ENCODE results near the gene PTPRN2.
"Not testable (repeated sequence)": the region's sequence is repeated elsewhere in the genome, so short reads cannot be mapped to it uniquely, and the experiment has no call there.

Gene PTPRN2

DNA sequence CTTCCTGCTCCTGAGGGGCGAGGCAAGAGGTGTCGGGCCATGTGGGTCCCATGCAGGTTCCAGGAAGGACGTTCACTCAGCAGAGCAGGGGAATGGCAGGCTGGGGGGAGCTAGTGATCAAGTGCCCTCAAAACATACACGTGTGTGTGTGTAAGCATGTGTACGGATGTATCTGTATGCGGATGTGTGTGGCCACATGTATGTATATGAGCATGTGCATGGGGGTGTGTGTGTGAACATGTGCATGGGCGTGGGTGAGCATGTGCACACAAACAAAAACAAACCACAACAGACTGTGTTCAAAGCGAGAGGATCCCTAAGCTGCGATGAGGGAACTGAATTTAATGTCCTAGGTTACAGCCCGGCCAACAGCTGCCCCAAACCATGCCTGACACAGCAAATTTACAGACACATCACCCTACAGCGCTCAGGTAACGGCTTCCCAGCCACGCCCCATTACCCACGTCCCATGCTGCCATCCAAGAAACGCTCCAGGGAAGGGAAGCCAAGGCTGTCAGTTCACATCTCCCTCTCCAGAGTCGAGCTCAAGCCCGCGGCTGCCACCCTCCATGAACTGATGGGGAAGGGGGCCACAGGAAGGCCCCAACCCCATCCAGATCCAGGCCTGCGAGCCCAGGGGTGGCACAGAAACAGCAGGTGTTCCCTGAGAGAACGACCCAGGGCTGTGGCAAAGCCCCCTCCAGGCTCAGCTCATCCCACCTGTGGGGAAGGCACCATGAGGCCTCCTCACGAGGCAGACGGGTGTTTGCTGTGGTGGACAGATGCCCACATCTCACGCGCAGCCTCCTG lies 56.6 kb downstream of the PTPRN2 start:
- no peak for DNase-seq

DNA sequence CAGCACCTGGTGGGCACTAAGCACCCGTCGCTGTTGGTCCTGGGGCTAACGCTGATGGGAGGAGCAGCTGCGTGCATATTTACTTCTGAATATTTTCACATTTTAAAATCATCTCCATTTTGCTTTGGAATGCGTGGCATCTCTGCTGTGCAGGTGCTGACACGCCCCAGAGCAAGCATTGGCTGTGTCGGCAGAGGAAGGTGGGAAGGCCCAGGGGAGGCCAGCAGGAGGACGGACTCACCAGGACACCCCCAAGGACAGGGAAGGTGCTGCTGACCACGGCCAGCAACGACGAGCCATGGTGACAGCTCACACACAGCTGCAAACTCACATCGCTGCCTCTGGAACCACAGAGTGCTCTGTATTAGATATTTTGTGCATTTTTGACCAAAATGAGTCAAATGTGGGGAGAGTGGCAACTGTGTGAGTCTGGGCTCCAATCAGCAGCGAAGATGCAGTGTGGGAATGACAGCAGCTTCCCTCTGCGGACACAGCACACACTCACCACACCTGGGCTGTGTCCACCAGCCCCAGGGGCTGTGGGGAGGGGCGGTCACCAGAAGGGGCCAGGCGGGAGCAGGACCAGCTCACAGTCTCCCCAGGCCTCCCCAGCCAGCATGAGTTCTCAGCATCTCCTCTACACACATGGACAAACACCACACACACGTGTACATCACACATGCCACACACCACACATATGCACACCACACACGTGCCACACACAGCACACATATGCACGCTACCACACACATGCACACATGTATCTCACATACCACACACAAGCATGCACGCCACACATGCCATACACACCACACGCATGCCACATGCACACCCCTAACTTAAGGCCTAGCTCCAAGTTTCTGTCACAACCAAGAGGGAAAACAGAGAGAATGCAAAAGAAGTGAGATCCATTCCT lies 58.2 kb downstream of the PTPRN2 start:
- DNase-seq, result no peak

DNA sequence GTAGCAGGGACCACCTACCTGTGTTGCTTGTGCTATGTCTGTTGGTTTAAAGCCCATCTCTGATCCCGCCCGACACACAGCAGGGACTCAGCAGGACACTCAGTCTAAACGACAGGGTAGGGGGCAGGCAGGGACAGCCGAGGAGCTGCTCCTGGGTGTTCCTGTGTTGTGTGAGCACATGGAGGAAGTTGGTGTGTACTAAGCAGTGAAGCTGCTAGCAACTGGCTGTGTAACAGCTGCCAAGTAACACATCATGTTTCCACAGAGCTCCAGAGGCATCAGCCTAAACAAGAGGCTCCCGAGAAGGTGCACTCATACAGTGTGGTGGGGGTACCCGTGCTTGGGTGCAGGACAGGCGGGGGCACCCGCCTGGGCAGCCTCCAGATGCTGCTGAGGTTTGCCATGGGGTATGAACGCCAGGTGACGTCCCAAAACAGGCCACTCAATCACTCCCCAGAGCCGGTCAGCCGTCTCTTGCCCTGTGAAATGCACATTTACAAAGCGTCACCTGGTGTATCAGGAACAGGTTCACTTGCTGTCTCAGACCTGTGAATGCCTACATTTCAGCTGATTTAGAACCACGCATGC lies 59.6 kb downstream of the PTPRN2 start:
- DNase-seq, result no peak

DNA sequence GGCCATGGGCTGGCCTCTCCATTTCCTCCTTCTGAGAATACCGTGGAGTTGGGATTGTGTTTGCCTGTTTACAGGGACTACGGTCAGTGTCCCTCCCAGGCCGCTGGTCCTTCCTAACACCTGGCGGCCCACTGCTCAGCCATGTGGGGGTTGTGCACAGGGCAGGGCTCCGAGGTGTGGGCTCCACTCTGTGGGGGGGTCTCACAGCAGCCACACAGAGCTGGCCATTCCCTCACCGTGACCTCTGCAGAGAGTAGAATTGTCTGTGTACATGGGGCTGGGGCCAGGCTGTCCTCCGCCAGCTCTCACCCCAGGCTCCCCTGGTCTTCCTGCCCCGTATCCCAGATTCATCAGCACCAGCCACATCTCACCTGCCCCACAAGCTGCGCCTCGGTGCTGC lies 60.1 kb downstream of the PTPRN2 start:
- no peak for DNase-seq

DNA sequence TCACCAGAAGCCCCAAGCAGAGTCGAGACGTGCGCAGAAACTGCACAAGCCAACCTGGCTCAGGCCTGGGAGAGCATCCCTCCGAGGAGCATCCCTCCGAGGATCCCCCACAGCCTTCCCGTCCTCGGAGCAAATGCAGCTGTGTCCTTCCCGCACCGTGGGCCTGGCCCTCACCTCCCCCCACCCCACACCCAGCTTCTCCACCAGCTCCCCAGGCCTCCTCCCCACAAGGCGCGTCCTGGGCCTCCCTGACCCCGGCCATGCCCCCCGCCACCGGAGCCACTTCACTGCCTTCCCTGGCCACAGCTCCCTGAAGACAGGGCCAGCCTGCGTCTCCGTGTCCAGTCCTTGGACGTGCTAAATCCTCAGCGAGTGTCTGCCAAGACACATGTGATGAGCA lies 60.6 kb downstream of the PTPRN2 start:
- no peak for DNase-seq

DNA sequence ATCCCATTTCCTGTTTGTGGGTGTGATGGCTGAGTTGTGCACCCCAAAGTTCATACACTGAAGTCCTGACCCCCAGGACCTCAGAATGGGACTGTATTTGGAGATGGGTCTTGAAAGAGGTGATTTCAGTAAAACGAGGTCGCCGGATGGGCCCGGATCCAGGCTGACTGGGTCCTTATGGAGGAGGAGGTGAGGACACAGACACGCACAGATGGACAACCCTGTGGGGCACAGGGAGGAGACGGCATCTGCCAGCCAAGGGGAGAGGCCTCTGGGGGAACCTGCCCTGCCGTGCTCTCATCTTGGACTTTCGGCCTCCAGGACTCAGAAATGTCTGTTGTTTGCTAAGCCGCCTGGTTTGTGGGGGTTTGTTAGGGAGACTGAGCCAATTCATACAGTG lies 61.1 kb downstream of the PTPRN2 start:
- DNase-seq, result no peak

DNA sequence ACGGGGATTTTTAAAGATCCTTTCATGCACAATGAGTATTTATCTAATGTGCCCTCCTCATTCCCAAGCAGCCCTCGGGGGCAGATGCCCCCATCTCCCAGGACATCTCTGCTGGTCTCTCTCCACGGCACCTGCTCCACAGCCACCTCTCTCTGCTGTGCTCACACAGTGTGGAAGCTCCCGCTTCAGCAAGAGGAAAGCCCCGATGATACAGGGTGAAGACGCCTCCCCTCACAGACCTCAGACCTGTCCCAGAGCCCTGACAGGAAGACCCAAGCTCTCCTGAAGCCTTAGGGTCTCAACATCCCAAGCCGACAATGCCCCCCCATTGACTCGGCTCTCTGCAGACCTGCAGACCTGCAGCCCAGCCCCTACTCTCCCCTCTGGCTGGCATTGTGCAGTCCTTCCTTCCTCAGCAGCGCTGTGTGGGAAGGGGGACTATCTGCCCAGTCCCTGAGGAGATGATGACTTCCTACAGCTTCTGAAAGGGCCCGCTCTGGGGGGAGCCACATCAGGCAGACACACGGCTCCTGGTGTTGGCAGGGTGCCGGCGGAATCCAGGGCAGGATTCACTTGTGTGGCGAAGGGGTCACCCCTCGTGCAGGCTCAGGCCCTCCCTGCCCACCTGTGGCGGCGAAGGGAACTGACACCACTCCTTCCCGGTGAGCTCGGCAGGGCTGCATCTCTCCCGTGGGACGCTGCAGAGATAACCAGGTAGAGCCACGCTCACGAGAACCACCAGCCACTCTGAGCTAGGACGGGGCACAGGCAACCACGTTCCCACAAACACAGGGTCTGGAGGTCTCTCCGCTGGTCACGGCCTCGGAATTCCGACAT lies 61.8 kb downstream of the PTPRN2 start:
- DNase-seq, result no peak

DNA sequence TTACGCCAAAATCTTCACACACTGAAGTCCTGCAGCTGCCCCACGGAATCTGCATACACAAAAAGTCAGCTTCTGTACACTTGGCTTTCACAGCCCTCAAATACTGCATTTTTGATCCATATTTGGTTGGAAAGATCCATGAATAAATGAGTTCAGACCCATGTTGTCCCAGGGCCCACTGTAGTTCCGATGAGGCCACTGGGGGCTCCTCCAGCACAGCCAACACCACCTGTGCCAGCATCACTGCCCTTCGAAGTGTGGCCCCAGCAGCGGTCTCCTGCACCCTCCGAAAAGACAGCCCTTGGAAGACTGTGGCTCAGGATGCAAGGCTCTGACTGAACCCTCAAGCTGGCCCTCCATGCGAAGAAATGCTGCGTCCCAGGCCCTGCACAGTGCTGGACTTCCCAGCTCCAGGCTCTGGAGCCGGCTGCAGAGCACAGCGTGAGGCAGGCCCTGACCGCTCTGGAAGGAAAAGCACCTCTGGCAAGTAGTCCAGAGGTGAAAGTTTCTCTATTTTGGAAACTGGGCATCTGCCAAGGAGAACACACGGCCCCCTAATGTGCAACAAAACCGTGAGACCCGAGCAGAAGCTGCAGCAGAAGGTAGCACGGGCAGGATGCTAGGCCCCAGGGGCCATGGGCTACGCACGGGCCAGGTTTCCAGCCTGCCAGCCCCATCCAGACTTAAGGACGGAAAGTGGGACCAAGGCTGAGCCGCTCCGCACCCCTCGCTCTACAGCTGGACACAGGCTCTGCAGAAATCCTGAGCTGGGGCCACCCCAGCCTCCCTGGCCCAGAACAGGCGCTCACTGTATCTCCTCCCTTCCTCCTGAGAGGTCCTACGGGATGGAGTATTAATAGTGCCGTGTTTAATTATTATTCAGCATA lies 62.6 kb downstream of the PTPRN2 start:
- no peak for DNase-seq

DNA sequence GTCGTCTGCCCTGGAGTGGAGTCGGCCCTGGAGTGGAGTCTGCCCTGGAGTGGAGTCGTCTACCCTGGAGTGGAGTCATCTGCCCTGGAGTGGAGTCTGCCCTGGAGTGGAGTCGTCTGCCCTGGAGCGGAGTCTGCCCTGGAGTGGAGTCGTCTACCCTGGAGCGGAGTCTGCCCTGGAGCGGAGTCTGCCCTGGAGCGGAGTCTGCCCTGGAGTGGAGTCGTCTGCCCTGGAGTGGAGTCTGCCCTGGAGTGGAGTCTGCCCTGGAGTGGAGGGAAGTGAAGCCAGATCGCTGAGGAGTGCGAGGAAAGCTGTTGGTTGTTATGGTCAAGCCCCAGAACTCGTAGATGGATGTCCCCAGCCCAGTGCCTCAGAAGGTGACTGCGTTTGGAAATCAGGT lies 63.3 kb downstream of the PTPRN2 start:
- not testable (repeated sequence) for DNase-seq

DNA sequence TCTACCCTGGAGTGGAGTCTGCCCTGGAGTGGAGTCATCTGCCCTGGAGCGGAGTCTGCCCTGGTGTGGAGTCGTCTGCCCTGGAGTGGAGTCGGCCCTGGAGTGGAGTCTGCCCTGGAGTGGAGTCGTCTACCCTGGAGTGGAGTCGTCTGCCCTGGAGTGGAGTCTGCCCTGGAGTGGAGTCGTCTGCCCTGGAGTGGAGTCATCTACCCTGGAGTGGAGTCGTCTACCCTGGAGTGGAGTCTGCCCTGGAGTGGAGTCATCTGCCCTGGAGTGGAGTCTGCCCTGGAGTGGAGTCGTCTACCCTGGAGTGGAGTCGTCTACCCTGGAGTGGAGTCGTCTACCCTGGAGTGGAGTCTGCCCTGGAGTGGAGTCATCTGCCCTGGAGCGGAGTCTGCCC lies 63.7 kb downstream of the PTPRN2 start:
- not testable (repeated sequence) for DNase-seq

DNA sequence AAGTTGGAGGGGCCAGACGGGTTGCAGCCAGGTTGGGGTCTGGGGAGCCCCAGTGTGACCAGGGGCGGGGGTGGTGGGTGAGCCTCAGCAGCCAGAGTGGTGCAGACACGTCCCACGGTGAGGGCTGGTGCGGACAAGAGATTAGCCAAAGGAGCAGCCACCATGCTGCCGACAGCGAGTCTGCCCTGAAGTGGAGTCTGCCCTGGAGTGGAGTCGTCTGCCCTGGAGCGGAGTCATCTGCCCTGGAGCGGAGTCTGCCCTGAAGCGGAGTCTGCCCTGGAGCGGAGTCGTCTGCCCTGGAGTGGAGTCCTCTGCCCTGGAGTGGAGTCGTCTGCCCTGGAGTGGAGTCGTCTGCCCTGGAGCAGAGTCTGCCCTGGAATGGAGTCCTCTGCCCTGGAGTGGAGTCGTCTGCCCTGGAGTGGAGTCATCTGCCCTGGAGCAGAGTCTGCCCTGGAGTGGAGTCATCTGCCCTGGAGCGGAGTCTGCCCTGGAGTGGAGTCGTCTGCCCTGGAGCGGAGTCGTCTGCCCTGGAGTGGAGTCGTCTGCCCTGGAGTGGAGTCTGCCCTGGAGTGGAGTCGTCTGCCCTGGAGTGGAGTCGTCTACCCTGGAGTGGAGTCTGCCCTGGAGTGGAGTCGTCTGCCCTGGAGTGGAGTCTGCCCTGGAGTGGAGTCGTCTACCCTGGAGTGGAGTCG lies 64.3 kb downstream of the PTPRN2 start:
- not testable (repeated sequence) for DNase-seq

DNA sequence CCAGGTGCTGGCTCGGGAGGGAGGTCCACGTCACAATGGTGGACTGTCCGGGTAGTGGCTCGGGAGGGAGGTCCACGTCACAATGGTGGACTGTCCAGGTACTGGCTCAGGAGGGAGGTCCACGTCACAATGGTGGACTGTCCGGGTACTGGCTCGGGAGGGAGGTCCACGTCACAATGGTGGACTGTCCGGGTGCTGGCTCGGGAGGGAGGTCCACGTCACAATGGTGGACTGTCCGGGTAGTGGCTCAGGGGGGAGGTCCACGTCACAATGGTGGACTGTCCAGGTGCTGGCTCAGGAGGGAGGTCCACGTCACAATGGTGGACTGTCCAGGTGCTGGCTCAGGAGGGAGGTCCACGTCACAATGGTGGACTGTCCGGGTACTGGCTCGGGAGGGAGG lies 65.8 kb downstream of the PTPRN2 start:
- not testable (repeated sequence) for DNase-seq

DNA sequence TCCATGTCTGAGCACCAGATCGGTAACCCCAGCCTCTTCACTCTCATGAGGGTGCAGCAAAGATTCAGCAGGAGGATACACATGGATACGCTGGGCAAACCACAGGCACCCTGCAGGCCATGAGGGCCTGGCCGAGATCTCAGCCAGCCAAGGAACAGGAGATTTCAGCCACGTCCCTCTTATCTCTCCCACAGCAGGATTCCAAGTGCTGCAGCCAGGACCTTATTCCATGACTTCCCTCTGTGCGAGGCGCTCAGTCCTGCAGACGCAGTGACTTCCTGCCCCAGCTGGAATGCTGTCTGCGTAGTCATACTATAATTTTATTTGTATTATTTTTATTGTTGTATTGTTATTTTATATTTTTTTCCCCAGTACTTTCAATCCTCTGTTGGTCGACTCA lies 66.8 kb downstream of the PTPRN2 start:
- DNase-seq, result no peak

DNA sequence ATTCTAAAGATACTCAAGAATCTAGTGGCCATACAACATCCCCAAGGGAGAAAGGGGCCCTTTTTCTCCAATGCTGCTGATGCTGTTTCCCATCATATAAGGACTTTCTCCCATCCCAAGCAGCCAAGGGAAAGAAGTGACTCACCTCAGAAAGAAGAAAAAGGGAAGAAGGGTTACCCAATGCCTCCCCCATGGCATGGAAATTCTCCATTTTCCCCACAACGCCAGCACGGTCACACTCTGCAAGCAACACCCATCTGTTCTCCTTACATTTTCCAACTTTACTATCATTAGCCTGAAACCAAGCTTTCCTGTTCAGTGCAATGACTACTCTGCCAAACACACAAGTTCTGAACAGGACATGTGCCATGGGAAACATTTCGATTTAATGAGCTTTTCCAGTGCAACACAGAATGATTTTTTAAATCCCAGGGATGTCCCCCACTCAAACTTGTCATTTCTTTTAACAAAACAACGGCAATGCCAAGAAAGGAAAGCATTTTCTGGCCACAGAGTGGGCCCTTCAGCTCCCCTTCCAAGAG lies 67.9 kb downstream of the PTPRN2 start:
- DNase-seq, result no peak

DNA sequence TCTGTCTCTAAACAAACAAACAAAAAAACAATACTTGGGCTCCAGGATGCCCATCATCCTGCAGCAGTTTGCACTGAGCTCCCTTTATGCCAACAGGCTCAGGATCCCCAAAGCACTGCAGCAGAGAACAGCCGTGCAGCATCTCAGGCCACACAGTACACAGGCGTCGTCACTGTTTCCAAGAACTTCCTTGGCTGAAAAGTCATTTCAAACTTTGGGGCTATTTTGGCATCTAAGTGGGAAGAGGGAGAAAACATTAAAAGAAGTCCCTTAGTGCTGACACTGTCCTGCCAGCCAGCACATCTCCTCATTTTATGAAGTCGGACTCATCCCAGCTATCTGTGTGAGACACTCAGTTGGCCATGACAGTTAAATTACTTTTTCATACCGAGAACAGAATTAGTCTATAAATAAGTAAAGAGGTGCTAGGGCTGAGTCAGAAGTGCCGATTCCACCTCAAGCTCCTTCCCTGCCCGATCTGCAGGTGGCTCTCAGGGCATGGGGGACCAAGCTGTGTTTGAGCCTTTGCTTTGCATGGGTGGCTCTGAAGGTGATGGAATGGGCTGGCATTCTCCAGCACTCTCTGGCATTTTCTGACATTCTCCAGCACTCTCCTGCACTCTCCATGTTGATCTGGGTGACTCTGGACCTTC lies 68.5 kb downstream of the PTPRN2 start:
- DNase-seq, result no peak

DNA sequence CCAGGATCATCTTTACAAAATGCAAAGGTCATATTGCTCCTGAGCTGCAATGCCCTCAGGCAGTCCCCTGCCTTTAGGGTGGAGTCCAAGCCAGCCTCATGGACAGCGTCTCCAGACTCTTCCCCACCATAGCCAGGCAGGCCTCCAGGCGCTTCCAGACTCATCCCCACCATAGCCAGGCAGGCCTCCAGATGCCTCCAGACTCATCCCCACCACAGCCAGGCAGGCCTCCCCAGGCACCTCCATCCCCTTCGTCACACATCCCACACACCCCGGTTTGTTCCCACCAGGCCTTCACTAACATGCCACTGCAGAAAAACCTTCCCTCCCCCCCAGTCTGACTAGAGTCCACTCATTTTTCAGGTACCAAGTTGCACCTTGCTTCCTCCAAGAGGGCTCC lies 70.1 kb downstream of the PTPRN2 start:
- DNase-seq, result no peak

DNA sequence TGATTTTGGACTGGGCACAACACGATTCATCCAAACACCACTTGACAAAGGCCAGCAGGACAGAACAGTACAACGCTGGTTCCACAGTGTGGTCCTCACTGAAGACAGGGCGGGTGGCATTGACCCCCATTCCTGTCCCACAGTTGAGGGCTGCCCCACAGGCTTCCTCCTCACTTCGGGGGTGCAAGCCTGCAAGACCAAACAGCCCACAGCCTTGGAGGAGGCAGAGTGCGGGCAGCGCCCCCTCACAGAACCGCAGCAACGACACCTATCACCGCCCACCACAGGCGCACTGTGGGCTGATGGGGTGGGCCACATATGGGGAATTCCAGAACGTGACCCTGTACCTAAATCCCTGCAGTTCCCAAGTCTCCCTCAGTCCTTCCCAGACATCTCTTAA lies 70.6 kb downstream of the PTPRN2 start:
- no peak for DNase-seq

DNA sequence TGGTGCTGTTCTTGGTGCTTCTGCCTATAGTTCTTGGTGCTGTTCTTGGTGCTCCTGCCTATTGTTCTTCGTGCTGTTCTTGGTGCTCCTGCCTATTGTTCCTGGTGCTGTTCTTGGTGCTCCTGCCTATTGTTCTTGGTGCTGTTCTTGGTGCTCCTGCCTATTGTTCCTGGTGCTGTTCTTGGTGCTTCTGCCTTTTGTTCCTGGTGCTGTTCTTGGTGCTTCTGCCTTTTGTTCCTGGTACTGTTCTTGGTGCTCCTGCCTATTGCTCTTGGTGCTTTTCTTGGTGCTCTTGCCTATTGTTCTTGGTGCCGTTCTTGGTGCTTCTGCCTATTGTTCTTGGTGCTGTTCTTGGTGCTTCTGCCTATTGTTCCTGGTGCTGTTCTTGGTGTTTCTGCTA lies 71.1 kb downstream of the PTPRN2 start:
- no peak for DNase-seq

DNA sequence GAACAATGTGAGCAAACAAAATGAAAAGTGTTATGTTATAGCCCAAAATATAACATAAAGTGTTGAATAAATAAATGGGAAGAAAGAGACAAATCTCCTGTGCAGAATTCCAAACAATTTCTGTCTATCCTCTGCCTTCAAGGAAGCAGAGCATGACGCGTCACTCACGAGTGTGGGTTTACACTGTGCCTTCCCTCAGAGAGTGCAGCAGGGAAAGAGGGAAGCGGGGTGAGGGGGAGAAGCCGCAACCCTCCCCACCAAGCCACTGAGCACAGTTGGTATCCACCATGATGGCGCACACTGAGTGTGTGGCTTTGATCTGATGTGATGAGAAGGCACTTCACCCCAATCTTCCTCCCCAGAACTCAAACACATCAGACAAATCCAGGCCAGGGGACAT lies 74.8 kb downstream of the PTPRN2 start:
- no peak for DNase-seq

DNA sequence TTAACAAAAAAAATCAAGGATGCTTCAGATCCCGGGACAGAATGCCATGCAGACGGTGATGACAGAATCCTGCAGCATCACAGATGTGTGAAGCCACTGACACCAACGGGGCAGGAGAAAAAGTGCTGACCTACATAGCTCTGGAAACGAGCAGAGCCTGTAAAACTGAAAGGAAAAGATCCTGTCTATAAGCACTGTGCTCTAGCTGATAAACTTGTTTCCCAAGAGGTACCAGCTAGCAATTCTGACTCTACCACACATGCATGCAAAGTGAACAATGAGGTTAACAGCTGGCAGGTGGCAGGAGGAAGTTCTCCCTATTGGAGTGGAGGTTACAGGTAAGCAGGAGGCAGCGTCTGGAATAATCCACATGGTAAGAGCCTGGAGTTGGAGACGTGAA lies 75.6 kb downstream of the PTPRN2 start:
- no peak for DNase-seq

All from suppressor macrophage (primary cell).